ENCODE results near the gene ZBTB7B.
A peak's percentile ranks its signal among the peaks of the same experiment; 100 is the strongest.

Gene ZBTB7B

DNA sequence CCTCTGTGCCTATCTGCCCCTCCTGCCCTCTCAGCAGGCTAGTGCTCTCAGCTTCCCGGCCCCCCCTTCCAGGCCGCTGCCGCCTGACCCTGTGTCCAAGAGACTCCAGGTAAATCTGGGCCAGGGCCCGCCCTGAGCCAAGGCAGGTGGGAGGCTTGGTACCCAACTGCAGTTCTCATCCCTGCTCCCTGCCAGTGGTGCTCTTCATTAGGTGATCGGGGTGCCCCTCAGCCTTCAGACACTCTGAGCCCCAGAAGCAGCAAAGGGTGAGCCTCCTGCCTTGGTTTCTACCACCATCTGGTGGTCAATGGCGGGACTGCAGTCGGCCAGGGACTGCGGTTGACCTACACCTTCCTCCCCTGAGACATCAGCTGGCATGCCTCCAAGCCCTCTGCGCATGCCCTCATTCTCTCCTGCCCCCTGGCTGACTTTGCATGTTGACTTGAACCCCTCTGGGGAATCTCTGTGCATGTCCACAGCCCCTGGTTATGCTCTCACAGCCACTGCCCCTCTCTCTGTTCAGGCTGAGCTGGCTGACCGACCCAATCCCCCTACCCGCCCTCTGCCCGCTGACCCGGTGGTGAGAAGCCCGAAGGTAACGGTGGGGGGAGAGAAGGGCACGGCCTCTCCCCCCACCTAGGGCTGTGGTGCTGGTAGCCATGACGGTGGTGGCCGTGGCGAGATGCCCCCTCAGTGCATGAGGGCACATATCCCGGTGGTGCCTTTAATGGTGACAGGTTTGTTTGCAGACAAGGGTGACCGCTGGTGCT lies 59.0 kb downstream of the ZBTB7B start:
- peak; percentile 78 for DNase-seq (ENCODE audit: low read depth)

DNA sequence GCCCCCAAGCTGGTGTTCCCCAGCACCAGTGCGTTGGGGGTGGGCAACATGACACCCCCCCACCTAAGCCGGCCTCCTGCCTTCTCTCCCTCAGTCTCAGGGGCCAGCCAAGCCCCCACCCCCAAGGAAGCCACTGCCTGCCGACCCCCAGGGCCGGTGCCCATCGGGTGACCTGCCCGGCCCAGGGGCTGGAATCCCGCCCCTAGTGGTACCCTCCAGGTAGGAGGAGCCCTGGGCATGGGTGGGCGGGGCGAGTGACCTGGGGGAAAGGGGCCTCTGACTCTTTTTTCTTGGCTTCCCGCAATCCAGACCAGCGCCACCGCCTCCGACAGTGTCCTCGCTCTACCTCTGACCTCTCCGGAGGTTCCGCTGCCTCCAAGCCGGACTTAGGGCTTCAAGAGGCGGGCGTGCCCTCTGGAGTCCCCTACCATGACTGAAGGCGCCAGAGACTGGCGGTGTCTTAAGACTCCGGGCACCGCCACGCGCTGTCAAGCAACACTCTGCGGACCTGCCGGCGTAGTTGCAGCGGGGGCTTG lies 59.6 kb downstream of the ZBTB7B start:
- DNase-seq (ENCODE audit: low read depth): no peak

DNA sequence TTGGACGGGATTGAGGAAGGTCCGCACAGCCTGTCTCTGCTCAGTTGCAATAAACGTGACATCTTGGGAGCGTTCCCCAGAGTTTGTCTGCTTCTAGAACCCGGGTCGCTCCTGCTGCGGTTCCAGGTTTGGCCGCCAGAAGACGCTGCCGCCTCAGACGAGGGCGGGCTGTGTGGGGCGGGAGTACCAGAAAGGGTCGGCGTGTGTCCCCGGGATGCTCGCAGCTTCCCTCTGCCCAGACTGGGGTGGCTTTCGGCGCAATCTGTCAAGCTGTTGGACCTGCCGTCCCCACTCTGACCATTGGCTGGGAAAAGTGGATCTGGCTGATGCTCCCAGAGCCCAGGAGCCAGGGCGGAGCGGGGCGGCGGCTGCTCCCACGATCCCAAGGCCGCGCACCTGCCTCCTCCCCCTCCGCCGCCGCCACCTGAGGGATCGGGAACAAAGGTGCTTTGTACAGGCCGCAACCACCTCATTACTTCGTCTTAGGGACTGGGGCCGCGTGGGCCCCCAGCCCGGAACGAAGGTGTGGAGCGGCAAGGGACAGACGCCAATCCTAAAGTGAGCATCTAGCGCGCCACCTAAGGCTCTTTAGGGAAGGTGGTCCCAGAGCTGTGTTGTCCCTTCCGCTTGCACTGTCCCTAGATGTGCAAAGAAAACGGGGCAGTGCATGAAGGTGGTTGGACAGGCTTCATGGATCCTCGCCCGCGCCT lies 60.3 kb downstream of the ZBTB7B start:
- DNase-seq (ENCODE audit: low read depth): no peak

DNA sequence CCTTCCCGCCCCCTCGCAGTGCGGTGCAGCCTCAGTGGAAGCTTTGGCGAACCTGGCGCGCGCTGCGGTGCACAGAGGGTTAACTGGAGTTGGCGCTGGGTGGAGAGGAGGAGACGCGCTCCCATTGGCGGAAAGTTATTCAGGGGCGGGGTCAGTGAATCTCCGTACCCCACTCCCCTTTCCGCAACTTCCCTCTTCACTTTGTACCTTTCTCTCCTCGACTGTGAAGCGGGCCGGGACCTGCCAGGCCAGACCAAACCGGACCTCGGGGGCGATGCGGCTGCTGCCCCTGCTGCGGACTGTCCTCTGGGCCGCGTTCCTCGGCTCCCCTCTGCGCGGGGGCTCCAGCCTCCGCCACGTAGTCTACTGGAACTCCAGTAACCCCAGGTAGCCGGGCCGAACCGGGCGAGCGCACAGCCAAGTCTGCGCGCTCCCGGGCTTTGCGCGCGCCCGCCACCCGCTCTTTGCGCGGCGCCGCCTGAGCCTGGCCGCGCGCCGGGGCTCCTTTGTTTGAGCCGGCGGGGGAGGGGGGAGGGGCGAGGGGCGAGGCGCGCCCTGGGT lies 61.0 kb downstream of the ZBTB7B start, which contains the start of gene EFNA4:
Gene EFNA4 (plus strand): TSS at position 191 of the 561 bp plus-strand sequence. CDS start 84 bp downstream, at position 275.
- peak; percentile 76 for DNase-seq (ENCODE audit: low read depth)

DNA sequence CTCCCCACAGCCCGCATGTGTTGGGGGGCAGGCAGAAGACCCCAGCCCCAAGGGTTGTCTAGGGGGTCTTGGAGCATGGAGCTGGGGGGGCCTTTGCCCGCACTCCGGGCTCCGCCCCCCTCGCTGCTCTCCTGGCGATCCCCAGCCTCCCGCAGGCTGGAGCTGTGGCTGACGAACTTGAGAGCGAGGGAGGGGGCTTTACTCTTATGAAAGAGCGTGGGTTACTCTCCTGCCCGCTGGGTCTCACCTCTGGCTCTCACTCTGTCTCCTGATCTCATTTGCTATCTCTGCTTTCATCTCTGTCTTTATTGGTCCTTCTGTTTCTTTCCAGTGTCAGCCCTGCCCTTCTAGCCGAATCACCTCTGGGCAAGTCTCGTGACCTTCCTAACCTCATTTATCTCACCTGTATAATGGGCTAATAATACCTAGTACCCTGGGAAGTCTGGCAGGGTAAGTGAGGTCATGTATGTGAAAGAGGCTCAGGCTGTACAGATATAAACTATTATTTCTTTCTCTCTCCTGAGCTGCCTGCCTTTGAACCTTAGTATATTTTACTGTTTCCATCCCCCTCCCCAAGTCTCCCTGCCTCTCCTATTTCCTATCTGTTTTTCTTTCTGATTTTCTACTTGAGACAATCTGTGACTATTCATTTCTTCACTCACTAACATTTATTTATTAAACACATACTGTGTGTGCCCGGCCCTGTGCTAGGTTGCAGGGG lies 61.7 kb downstream of the ZBTB7B start:
- DNase-seq (ENCODE audit: low read depth): no peak

DNA sequence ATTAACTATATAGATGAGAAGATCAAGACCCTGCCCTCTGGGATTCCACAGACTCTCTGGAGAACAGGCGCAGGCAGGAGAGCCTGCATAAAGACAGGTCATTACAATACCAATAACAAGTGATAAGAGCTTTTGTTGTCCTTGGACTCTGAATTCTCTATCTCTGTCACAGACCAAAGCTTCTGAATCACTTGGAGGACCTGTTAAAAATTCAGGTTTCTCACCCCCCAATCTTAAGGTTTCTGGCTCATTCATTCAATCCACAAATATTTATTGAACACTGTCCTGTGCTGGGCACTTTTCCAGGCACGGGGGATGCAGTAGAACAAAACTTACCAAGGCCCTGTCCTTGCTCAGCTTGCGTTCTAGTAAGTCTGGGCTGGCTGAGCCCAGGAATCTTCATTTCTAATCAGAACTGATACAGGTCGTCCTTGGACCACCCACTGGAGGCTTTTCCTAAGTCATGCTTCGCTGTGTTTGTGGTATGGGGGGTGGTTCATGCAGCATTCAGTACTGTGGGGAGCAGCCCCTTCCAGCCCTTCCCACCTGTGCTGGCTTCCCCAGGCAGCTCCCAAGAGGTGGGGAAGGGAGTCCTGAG lies 62.3 kb downstream of the ZBTB7B start:
- no peak for DNase-seq (ENCODE audit: low read depth)

DNA sequence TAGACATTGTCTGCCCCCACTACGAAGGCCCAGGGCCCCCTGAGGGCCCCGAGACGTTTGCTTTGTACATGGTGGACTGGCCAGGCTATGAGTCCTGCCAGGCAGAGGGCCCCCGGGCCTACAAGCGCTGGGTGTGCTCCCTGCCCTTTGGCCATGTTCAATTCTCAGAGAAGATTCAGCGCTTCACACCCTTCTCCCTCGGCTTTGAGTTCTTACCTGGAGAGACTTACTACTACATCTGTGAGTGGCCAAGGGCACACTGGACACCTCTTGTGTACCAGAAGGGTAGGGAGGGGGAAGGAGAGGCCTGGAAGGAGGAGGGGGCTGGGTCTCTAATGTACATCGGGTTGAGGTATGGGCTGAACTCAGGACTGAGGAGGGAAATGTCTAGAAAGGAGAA lies 64.2 kb downstream of the ZBTB7B start:
- DNase-seq (ENCODE audit: low read depth): no peak
